Subcutaneous adipose tissue (tissue), 4 donors: ENCODE data around the gene ARAP2. TPM values are rescaled to one million over a fixed set of nuclear protein-coding genes. Genes with fewer than 3 reads are reported as not detected.

ENCODE experiments used
- total RNA-seq, 4 donors: library from RNA; depleted of rRNA; stranded (reverse); fragments of >200 nt; gene quantifications; one replicate each; pipeline ENCODE4 v1.1.0, GENCODE V29; 2016
- TF ChIP-seq, protein P1 (sequence below): fragments of 450-650 bp; IDR thresholded peaks from one replicate; pipeline ENCODE4 v1.5.1; 2016; ENCODE audit warnings: low read depth, mild to moderate bottlenecking, control low read depth, antibody characterized with exemption, moderate library complexity

The ARAP2 gene
- 10 to 100 TPM; 23.6 to 60.8 (median 34.4) TPM for total RNA-seq

- TF ChIP-seq, protein P1, sequence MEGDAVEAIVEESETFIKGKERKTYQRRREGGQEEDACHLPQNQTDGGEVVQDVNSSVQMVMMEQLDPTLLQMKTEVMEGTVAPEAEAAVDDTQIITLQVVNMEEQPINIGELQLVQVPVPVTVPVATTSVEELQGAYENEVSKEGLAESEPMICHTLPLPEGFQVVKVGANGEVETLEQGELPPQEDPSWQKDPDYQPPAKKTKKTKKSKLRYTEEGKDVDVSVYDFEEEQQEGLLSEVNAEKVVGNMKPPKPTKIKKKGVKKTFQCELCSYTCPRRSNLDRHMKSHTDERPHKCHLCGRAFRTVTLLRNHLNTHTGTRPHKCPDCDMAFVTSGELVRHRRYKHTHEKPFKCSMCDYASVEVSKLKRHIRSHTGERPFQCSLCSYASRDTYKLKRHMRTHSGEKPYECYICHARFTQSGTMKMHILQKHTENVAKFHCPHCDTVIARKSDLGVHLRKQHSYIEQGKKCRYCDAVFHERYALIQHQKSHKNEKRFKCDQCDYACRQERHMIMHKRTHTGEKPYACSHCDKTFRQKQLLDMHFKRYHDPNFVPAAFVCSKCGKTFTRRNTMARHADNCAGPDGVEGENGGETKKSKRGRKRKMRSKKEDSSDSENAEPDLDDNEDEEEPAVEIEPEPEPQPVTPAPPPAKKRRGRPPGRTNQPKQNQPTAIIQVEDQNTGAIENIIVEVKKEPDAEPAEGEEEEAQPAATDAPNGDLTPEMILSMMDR = no peak
Measured at GRCh38 chr4:36244257-36245082, at the start of gene ARAP2. ARAP2 (minus strand) TSS chr4:36244514; CDS start chr4:36229486, 15,028 bp downstream.

DNA sequence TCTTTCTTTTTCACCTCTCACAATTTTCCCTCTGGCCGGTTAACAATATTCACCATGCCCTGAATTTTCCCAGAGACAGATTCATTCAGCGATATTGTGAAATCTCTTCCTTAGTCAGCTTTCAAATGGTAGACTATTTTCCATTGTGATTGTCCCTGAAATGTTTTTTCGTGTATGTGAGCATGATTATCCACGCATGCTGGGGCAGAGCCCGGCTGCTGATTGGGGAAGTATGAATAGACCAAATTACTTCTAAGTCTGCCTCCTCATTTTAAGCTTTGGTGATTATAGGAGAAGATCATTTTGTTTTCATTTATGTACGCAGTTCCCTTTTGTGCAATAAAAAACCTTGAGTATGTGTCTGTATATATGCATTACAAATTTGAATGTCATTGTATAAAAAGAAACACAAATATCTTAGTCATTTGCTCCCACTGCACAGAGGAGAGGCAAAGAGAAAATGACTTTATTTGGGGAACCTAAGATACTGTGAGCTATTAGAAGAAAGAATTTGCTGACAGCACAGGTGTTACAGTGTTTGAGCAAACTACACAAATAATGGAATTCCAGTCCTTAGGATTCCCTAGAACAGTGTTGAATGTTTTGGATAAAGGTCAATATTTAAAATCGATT lies 48.4 kb upstream of the ARAP2 start:
- TF ChIP-seq, protein P1 = no peak

DNA sequence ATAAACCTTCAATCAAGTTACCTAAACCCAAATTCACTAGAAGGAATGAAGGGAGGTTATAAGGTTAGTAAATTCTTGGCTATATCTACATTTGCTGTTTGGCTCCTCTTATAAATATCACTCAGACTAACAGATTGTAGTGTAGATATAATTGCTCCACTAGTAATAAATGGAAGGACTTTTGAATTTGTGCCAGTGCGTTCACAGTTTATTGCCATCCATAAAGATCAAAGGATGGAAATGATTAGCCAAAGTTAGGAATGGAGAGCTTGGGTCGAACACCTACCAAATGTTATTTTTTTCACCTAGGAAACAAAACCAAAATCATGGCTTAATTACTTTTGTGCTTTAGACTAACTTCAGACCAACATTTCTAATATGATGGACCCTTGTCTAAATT lies 46.3 kb upstream of the ARAP2 start:
- TF ChIP-seq, protein P1 = no peak

DNA sequence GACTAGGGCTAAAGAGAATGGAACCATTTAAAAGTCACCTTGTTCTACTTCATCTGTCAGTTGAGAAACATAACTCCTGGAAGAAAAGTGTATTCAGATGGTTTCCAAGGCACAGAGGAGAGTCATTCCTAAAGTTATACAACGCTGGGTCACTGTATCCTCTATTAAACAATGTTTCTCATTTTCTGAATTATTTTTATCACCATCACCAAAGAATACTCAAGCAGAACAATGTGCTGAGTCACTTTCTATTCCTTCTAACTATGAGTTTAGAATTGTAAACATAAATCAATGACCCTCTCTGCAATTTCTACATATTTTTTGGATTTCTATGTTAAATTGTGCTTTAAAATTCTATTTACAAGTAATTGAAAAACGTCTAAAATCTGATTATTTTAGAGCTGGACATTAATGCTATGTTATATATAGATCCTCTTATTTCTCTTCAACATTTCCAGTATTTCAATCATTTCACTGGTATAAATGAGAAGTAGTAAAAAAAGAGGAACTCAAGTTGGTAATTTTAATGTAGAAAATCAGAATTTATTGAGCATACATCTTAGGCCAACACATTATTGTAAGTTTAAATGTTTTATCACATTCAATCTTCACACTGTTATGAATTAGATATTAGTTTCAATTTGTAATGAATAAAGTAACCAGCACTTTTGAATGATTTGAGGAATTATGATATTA lies 44.6 kb upstream of the ARAP2 start:
- TF ChIP-seq, protein P1 = no peak

- TF ChIP-seq, protein P1 = no peak
Measured at GRCh38 chr4:36286481-36286871, 42.2 kb upstream of the ARAP2 start.

DNA sequence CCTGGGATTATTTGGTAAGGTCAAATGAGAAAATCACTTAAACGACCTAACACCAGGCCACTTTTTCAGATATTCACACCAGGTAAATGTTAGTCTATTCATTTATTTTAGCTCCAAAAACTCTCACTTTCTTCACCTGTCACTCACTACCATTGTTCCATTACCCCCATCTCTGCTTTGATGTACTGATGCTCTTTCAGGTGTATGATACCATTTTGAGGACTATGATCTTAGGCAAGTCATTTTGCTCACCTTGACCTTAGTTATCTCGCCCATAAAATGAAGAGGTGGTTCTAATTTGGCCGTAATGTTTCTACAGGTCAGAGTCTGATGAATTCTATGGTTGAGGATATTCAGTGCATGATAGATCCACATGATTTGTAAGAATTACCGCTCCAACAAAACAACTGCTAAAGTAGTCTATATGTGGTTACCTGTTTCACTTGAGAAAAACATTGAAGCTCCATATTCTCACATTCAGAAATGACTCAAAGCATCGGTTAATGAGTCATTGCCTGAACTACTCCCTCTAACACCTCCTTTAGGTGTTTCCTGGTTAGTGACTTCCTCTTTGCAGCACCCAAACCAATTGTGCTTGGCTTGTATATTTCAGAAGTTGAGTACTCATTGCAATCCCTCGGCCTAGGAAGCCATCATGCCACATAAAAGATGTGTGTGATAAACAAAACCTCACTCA lies 41.6 kb upstream of the ARAP2 start:
- TF ChIP-seq, protein P1 = no peak
